Measurements from ENCODE around the gene PPP2R3B.

- TF ChIP-seq, protein P1, sequence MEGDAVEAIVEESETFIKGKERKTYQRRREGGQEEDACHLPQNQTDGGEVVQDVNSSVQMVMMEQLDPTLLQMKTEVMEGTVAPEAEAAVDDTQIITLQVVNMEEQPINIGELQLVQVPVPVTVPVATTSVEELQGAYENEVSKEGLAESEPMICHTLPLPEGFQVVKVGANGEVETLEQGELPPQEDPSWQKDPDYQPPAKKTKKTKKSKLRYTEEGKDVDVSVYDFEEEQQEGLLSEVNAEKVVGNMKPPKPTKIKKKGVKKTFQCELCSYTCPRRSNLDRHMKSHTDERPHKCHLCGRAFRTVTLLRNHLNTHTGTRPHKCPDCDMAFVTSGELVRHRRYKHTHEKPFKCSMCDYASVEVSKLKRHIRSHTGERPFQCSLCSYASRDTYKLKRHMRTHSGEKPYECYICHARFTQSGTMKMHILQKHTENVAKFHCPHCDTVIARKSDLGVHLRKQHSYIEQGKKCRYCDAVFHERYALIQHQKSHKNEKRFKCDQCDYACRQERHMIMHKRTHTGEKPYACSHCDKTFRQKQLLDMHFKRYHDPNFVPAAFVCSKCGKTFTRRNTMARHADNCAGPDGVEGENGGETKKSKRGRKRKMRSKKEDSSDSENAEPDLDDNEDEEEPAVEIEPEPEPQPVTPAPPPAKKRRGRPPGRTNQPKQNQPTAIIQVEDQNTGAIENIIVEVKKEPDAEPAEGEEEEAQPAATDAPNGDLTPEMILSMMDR (IDR thresholded peaks at IDR 0.05; ENCODE audit: borderline replicate concordance, extremely low read depth, low read length, poor library complexity, severe bottlenecking): no peak
- TF ChIP-seq EZH2 (IDR thresholded peaks at IDR 0.05; ENCODE audit: borderline replicate concordance, low read depth, low read length, severe bottlenecking): no peak
Observed at GRCh38 chrX:323721-324628, 62.7 kb downstream of the PPP2R3B start.

All from DND-41 (cell line).